GM18519 (cell line): ENCODE results near the gene PRXL2C.
"Not testable (repeated sequence)": the region's sequence is repeated elsewhere in the genome, so short reads cannot be mapped to it uniquely, and the experiment has no call there.

ENCODE experiments used
- ATAC-seq: cut with Tn5 transposase; IDR thresholded peaks from one replicate; pipeline ENCODE4 v1.9.1; 2021; ENCODE audit warnings: mild to moderate bottlenecking, moderate library complexity; ENCODE audit not compliant: unreplicated experiment, low FRiP score

Gene PRXL2C

DNA sequence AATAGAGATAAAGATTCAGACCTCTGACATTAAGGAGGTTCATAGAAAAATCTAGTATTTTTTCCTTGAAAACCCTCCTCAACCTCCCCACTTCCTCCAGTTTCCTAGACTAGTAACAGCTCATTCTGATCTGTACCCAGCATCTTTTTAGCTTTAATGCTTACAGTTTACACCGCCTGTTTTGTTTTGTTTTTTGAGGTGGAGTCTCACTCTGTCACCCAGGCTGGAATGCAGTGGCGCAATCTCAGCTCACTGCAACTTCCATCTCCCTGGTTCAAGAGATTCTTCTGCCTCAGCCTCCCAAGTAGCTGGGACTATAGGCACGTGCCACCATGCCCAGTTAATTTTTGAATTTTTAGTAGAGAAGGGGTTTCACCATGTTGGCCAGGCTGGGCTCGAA lies 40.5 kb downstream of the PRXL2C start:
- ATAC-seq: not testable (repeated sequence)

DNA sequence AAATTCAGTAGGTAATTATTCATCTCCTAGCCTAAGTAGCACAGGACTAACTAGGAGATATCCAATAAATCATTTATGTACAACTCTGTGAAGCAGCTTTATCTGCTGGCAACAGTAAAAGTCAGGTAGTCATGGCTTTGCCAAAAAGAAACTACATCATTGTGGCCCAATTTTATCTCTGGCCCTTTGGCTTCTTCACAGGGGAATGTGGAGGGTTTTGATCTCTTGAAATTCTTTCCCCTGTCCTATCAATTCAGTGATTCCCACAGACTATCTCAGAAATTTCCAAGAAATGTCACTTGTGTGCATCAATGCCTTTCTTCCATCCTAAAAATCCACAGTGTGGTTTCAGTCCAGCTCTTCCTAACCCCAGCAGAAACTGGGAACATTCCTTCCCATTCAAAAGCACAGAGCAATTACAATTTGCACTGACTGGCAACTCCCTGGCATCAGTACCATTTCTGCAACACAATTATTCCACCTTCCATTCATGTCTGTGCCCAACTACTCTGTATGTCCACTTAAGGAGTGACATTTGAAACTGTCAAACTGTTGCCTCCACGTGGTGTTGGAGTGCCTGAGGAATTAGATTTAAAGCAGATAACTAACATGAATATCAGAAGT lies 42.0 kb downstream of the PRXL2C start:
- no peak for ATAC-seq

DNA sequence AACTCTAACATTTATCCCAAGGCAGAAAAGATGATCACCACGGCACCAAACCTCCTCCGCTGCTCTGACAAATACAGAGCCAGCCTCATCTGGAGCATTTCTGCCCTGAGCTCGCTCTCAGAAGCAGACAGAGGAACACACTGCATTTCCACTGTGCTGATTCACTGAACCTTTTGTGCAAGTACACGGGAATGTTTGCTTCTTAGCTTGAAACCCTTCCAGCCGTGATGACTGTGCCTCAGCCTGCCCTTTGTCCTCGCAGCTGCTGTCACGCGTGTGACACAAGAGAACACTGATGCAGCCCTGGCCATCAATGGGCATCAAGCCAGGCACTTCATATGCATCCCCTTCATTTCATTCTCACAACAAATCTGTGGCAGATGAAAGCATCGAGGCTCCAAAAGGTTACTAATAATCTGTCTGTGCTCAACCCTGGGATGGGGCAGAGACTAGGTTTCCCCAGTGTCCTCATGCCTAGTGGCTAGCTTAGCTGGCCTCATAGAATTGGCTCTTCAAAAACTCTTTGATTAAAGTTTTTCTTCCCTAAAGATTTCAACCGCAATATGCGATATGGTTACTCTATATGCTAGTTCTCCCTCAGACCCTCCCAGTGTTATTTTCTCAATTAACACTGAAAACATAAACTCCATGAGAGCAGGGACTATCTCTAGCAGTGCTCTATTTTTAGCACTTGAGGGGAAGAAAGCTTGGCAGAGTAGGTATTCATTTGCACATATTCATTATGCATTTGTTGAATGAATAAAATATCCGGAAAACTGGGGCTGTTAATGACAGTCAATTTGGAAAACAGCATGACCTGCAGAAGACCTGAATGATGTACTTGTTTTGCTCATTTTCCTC lies 42.8 kb downstream of the PRXL2C start:
- no peak for ATAC-seq

DNA sequence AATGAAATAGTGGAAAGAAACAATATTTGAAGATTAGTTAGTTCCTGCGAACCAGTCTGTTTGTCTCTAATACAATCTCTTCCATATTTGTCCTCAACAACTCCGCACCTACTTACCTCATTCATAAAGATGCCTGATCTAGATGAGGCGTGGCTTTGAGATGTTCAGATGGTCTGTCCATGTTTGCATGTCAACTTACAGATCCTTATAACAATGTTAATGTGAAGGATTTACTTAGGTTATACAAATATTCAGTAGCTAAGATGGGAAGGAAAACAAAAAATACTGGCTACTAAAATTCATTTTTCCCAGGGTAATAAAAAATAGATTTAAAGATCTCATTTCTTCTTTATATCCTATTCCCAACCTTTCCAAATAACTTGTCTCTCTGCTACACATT lies 43.8 kb downstream of the PRXL2C start:
- ATAC-seq: no peak

DNA sequence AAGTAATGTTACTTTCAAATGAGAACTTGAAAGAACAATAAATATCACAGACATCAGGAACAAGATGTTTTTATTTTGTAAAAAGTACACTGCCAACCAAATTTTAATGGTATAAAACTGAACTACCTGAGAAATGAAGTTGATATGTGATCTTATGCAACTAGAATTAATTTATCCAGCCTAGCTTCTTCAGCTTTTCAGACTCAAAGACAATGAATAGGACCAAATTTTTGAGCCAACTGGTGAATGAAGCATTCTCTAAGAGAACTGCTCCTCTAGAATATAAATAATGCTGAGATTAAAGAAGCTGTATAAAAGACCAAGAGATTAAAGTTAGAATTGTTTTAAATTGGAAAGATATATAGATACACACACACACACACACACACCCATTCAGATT lies 45.4 kb downstream of the PRXL2C start:
- no peak for ATAC-seq

DNA sequence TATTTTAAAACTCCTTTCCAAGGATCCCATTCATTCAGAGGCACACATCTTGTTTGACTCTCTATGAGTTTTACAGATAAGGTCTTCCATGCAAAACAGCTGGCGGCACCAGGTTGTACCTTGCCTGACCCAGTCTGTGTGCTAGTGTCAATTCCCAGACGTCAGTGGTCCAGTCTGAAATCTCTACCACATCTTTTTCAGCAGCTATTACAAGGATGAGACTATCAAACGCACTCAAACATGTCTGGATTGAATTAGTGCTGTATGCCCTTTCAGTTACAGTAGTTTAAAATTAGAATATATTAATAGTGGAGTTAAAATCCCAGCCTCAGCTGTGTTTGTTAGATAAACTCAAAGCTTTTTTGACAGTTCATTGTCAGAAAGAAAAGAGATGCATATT lies 47.1 kb downstream of the PRXL2C start:
- ATAC-seq: no peak

DNA sequence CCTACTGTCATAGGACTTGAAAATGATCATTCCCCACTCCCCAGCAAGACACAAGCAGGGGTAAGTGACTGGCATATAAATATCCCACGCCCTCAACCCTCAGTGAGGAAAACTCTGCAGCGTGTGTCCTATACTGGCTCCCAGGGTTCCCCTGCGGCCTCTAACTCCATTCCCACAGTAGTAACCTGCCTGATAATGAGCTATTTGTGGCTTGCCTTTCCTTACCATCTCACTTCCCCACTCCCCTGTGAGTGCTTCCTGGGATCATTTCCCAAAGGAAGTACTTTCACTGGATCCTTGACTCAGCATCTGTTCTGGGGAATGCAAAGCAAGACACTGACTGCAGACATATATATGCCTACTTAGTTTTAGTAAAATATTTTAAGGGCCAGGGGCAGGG lies 49.8 kb downstream of the PRXL2C start:
- no peak for ATAC-seq

DNA sequence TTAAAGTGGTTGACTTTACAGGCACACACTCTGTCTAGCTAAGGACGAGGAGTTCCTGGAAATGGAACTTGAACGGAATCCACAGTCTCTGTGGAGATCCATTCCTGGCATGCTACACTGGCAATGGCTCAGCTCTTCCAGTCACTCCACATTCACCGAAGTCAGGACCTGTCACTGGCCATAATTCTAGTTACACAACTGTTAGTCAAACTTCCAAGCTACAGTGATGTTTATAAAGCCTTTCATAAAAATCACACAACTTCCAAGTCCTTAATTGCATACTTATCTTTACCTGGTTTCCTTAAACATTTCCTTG lies 51.2 kb downstream of the PRXL2C start:
- no peak for ATAC-seq

DNA sequence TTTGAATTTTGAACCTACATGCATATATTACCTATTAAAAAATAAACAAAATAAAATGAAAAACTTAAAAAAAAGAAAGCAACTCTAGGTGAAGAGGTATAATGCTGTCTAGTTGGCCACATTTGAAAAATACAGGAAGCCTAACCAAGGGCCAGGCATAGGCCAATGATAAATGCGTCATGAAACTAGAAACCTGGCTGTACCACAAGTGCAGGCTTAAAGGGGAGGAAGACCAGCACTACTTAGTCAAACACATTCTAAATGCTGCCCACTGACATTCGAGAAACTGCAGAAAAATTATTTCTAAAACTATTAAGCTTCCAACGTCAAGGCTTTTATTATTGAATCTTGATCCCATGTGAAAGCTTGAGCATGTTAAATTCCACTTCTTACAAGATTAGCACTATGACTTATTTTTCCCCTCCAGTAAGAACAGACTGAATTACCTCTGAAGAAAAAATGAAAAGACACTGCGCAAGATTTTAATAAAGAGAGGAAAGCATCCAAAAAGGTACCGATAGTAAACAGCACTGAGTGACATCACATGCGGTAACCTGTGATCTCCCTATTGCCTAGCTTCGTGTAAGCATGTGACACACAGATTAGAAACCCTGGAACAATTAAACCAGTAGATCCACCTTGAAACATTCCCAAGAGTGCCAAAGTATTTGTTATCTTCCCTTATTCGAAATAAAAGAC lies 51.7 kb downstream of the PRXL2C start:
- no peak for ATAC-seq

DNA sequence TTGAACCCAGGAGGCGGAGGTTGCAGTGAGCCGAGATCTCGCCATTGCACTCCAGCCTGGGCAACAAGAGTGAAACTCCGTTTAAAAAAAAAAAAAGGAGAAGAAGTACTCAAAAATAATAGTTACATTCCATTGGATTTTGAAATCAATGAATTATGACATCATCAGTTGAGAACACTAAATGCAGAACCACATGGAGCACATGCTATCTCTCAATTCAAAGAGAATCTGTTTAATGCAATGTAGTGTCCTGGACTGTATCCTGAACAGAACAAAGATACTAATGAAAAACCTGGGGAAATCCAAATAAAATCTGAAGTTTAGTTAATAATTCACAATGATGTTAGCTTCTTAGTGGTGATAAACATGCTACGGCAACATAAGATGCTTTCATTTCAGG lies 55.8 kb downstream of the PRXL2C start:
- ATAC-seq: no peak

DNA sequence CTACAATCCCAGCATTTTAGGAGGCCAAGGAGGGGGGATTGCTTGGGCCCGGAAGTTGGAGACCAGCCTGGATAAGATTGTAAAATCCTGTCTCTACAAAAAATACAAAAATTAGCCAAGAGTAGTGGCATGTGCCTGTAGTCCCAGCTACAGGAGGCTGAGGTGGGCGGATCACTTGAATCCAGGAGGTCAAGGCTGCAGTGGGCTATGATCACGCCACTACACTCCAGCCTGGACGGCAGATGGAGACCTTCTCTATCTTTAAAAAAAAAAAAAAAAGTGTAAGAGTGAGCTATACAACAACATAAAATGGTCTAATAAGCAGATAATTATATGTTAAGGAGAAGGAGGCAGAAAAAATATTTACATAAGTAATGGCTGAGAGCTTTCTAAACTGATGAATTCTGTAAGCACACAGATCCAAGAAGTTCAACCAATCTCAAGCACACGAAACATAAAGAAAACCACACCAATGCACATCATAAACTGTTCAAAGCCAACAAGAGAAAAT lies 58.5 kb downstream of the PRXL2C start:
- ATAC-seq: no peak
